GM12878 (cell line): ENCODE data around the gene REG1A.

Experiments used
- ATF2 ChIP-seq: IDR thresholded peaks from 2 replicates; pipeline ENCODE4 v1.6.1; 2012; ENCODE audit warnings: low read length, inconsistent platforms
- CHD1 ChIP-seq: IDR thresholded peaks from 2 replicates; pipeline ENCODE4 v1.6.1; 2012; ENCODE audit warnings: low read depth, low read length, improper control_type of control experiment
- TF ChIP-seq, protein P1 (sequence below): fragments of 450-650 bp; IDR thresholded peaks from 2 replicates; pipeline ENCODE4 v1.6.1; 2017; ENCODE audit warnings: borderline replicate concordance

DNA sequence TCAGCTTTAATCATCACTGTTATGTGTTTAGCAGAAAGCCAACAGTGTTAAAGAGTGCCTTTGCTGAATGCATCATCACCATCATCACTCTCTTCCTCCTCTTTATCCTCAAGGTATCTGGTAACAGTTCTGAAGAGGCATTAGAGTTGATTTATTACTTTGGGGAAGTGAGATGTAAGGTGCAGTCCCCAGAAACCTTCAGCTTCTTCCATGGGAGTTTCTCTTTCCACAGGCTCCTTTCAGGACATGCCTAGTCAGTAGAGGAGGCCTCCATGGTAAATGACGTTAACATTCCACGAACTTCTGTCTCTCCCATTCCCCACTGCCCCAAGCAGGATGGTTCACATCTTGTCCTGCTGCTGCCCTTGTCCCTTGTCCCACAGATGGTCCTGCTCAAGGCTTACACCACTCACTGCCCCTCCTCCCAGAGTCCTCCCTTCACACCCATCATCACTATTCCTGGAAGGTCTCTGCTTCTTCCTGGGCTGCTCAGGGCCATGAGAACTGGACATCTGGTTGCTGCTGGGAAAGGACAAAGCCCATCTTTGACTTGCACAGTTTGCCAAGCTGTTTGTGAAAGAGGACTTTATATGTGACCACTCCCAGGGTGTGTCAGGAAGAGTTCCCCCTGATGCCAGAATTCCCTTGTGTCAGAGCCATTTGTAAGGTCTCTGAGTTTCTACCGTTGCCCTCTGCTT is 5.3 kb upstream of the REG1A start:
- TF ChIP-seq, protein P1, sequence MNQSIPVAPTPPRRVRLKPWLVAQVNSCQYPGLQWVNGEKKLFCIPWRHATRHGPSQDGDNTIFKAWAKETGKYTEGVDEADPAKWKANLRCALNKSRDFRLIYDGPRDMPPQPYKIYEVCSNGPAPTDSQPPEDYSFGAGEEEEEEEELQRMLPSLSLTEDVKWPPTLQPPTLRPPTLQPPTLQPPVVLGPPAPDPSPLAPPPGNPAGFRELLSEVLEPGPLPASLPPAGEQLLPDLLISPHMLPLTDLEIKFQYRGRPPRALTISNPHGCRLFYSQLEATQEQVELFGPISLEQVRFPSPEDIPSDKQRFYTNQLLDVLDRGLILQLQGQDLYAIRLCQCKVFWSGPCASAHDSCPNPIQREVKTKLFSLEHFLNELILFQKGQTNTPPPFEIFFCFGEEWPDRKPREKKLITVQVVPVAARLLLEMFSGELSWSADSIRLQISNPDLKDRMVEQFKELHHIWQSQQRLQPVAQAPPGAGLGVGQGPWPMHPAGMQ: no peak
- no peak for TF ChIP-seq ATF2
- no peak for TF ChIP-seq CHD1
